Lower leg skin (tissue), 3 donors: ENCODE results near the gene POLR2J3.
"Not testable (repeated sequence)": the region's sequence is repeated elsewhere in the genome, so short reads cannot be mapped to it uniquely, and the experiment has no call there.

Experiments used
- CTCF ChIP-seq, 3 donors: fragments of 450-650 bp; IDR thresholded peaks; one replicate each; pipeline ENCODE4 v1.5.1; 2016; ENCODE audit warnings: antibody characterized with exemption in 3 of 3, mild to moderate bottlenecking in 3 of 3, moderate library complexity in 2 of 3
- POLR2A ChIP-seq, 2 donors: fragments of 450-650 bp; IDR thresholded peaks; one replicate each; pipeline ENCODE4 v1.6.1; 2016 to 2017; ENCODE audit warnings: antibody characterized with exemption in 2 of 2, mild to moderate bottlenecking in 1 of 2, moderate library complexity in 1 of 2

- TF ChIP-seq CTCF, POLR2A (IDR thresholded peaks at IDR 0.05): not testable (repeated sequence)
Observed at GRCh38 chr7:102520797-102521196, 51.6 kb downstream of the POLR2J3 start.
